ENCODE results near the gene CYBB.

DNA sequence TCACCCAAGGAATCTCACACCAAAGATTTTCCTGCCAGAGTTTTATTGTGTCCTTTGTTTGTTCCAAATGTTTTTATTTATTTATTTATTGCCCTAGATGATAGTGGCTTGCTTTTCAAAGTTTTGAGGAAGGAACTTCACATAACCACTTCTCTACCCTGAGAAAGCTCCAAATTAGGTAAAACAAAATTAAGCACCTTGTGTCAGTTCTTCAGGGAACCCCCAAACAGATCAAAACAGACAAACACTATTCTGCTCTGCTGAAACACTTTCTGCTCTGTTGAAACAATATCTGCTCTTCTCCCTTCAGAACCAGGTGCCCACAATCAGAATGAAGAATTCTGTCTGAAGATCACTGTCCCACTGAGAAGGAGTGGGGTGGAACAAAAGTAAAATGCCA is 16.5 kb upstream of the CYBB start:
- TF ChIP-seq, protein P1, sequence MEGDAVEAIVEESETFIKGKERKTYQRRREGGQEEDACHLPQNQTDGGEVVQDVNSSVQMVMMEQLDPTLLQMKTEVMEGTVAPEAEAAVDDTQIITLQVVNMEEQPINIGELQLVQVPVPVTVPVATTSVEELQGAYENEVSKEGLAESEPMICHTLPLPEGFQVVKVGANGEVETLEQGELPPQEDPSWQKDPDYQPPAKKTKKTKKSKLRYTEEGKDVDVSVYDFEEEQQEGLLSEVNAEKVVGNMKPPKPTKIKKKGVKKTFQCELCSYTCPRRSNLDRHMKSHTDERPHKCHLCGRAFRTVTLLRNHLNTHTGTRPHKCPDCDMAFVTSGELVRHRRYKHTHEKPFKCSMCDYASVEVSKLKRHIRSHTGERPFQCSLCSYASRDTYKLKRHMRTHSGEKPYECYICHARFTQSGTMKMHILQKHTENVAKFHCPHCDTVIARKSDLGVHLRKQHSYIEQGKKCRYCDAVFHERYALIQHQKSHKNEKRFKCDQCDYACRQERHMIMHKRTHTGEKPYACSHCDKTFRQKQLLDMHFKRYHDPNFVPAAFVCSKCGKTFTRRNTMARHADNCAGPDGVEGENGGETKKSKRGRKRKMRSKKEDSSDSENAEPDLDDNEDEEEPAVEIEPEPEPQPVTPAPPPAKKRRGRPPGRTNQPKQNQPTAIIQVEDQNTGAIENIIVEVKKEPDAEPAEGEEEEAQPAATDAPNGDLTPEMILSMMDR (IDR thresholded peaks at IDR 0.05): no peak
- TF ChIP-seq POLR2A (IDR thresholded peaks at IDR 0.05): no peak

All from testis (tissue), 2 donors.